Measurements from ENCODE around the gene INTS3.

INTS3 gene

DNA sequence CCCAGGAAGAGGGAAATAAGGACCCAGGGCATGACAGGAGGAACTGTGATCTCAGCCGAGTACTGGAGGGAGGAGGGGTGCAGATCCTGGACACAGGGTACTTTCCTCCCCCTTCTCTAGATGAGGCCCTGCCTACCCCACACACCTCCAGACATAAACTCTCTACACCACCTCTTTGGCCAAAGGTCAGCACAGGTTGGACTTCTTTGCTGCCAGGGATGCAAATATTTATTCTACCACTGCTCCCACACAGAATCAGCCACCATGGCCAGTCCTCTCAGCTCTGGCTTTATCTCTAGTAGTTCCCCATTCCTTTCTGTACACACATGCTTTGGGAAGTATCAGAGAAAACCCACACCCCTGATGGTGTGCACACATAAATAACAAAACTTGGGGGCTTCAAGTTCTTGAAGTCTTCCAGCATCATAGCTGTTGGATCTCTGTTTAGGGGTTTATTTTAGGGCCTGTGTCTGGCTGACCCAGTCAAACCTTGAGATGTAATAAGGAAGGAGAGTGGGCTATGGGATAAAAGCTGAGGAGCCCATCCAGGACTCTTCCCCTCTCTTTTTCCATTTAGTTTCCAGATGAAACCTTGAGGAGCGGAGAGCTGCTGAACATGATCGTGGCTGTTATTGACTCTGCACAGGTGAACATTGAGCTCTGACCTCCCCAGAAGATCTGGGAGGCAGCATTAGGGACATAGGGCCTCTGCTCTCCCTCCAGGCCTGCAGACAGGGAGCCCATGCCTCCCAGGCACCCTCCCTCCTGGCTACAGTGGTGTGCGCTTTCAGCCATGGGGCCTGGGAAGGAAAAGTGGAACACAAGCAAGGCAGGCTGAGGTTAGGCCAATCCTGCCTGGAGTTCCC is 40.7 kb downstream of the INTS3 start:
- peaks cover 32 to 95% of the 10 kb centered on the region in 2 experiments for H3K36me3 ChIP-seq (ENCODE audit: control insufficient read depth in 2 of 2, insufficient read depth in 1 of 2, low read length in 2 of 2)
- CTCF ChIA-PET = interaction anchor here (0.6 to 1.1 kb wide), 2 partner anchors 91 to 566 kb away, joined by 3 read pairs; no protein-coding TSS in a partner anchor

DNA sequence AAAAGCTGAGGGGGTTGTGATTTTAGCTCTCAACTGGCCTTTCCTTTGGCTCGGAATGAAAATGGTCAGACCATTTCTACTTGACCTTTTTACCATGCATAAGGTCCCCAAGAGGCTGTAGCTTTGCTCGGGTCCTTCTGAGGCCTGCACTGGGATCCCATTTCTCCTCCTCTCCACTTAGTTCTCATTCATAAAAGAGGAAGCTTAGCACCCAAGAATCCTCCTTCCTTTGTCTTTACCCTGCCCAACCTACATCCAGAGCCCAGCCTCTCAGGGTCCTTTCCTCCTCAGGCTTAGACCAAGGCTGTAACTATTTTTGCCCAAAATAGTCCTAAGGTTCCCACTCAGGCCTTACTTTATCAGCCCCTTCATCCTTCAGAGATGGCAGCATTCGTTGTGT is 41.4 kb downstream of the INTS3 start:
- CTCF ChIA-PET = interaction anchor here (0.6 to 1.1 kb wide), 2 partner anchors 92 to 566 kb away, joined by 3 read pairs; no protein-coding TSS in a partner anchor
- Histone ChIP-seq H3K36me3 (ENCODE audit: control insufficient read depth in 2 of 2, insufficient read depth in 1 of 2, low read length in 2 of 2) (peaks cover 32 to 95% of the 10 kb centered on the region in 2 experiments), H3K4me3 (ENCODE audit: low read depth, low read length) (no peak overlapping the region), H3K27ac (ENCODE audit: extremely low read depth, low read depth, low read length) (no peak overlapping the region), H3K9me3 (ENCODE audit: control insufficient read depth, insufficient read depth, low read depth, low read length) (no peaks in the 10 kb centered on the region), H3K4me1 (ENCODE audit: control insufficient read depth, insufficient read depth, low read length) (no peaks in the 10 kb centered on the region)
- POLR2A ChIA-PET = no interaction called here
- TF ChIP-seq ZNF610 (tag by site-specific recombination; IDR thresholded peaks at IDR 0.05; ENCODE audit: borderline replicate concordance) (no peak), SALL2 (tag by site-specific recombination; IDR thresholded peaks at IDR 0.05; ENCODE audit: borderline replicate concordance) (no peak), ZNF24 (tag by site-specific recombination; IDR thresholded peaks at IDR 0.05) (no peak), ZNF626 (tag by site-specific recombination; IDR thresholded peaks at IDR 0.05) (no peak), ZNF596 (tag by site-specific recombination; IDR thresholded peaks at IDR 0.05) (no peak), GLI4 (tag by site-specific recombination; IDR thresholded peaks at IDR 0.05) (no peak), ZNF48 (tag by site-specific recombination; IDR thresholded peaks at IDR 0.05) (no peak)
- TF ChIP-seq, protein P1, sequence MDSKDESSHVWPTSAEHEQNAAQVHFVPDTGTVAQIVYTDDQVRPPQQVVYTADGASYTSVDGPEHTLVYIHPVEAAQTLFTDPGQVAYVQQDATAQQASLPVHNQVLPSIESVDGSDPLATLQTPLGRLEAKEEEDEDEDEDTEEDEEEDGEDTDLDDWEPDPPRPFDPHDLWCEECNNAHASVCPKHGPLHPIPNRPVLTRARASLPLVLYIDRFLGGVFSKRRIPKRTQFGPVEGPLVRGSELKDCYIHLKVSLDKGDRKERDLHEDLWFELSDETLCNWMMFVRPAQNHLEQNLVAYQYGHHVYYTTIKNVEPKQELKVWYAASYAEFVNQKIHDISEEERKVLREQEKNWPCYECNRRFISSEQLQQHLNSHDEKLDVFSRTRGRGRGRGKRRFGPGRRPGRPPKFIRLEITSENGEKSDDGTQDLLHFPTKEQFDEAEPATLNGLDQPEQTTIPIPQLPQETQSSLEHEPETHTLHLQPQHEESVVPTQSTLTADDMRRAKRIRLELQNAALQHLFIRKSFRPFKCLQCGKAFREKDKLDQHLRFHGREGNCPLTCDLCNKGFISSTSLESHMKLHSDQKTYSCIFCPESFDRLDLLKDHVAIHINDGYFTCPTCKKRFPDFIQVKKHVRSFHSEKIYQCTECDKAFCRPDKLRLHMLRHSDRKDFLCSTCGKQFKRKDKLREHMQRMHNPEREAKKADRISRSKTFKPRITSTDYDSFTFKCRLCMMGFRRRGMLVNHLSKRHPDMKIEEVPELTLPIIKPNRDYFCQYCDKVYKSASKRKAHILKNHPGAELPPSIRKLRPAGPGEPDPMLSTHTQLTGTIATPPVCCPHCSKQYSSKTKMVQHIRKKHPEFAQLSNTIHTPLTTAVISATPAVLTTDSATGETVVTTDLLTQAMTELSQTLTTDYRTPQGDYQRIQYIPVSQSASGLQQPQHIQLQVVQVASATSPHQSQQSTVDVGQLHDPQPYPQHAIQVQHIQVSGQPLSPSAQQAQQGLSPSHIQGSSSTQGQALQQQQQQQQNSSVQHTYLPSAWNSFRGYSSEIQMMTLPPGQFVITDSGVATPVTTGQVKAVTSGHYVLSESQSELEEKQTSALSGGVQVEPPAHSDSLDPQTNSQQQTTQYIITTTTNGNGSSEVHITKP (tag by site-specific recombination; IDR thresholded peaks at IDR 0.05) = no peak
- TF ChIP-seq, protein P2, sequence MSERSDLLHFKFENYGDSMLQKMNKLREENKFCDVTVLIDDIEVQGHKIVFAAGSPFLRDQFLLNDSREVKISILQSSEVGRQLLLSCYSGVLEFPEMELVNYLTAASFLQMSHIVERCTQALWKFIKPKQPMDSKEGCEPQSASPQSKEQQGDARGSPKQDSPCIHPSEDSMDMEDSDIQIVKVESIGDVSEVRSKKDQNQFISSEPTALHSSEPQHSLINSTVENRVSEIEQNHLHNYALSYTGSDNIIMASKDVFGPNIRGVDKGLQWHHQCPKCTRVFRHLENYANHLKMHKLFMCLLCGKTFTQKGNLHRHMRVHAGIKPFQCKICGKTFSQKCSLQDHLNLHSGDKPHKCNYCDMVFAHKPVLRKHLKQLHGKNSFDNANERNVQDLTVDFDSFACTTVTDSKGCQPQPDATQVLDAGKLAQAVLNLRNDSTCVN (tag by site-specific recombination; optimal IDR thresholded peaks at IDR 0.05) = no peak

More for the DNA sequence above, 40.7 kb downstream of the INTS3 start:
- Histone ChIP-seq H3K27ac (ENCODE audit: extremely low read depth, low read depth, low read length) (no peak overlapping the region), H3K4me1 (ENCODE audit: control insufficient read depth, insufficient read depth, low read length) (no peaks in the 10 kb centered on the region), H3K9me3 (ENCODE audit: control insufficient read depth, insufficient read depth, low read depth, low read length) (no peaks in the 10 kb centered on the region), H3K4me3 (ENCODE audit: low read depth, low read length) (no peak overlapping the region)
- TF ChIP-seq ZBTB48 (tag by site-specific recombination; IDR thresholded peaks at IDR 0.05) = no peak
- TF ChIP-seq KLF1 (tag by site-specific recombination; IDR thresholded peaks at IDR 0.05) = no peak
- TF ChIP-seq MEIS1 (CRISPR knock-in tag; IDR thresholded peaks at IDR 0.05; ENCODE audit: borderline replicate concordance) = no peak
- no peak for TF ChIP-seq ZNF76 (tag by site-specific recombination; IDR thresholded peaks at IDR 0.05; ENCODE audit: borderline replicate concordance, low read depth)
- TF ChIP-seq KLF8 (tag by site-specific recombination; IDR thresholded peaks at IDR 0.05) = no peak
- TF ChIP-seq OVOL3 (tag by site-specific recombination; IDR thresholded peaks at IDR 0.05) = no peak
- TF ChIP-seq ZNF768 (tag by site-specific recombination; IDR thresholded peaks at IDR 0.05) = no peak
- TF ChIP-seq, protein P3, sequence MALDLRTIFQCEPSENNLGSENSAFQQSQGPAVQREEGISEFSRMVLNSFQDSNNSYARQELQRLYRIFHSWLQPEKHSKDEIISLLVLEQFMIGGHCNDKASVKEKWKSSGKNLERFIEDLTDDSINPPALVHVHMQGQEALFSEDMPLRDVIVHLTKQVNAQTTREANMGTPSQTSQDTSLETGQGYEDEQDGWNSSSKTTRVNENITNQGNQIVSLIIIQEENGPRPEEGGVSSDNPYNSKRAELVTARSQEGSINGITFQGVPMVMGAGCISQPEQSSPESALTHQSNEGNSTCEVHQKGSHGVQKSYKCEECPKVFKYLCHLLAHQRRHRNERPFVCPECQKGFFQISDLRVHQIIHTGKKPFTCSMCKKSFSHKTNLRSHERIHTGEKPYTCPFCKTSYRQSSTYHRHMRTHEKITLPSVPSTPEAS (tag by site-specific recombination; IDR thresholded peaks at IDR 0.05) = no peak
- POLR2A ChIA-PET = no interaction called here
